CD4-positive, alpha-beta T cell treated with Interleukin-6 for 4 hours (primary cell): Measurements from ENCODE around the gene KAT14.
A peak's percentile ranks its signal among the peaks of the same experiment; 100 is the strongest.
"Not testable (repeated sequence)": the region's sequence is repeated elsewhere in the genome, so short reads cannot be mapped to it uniquely, and the experiment has no call there.

Source experiments
- DNase-seq: peaks from one replicate; pipeline ENCODE4 v3.0.0-alpha.2; 2020; ENCODE audit warnings: mixed read lengths

The KAT14 gene

GRCh38 chr20:18137412-18138265 lies at the start of gene KAT14, which contains the start of gene PET117:
Gene KAT14 (plus strand): TSS chr20:18137863. CDS start chr20:18142661, 4,798 bp downstream.
Gene PET117 (plus strand): TSS chr20:18137863. CDS start chr20:18137956, 93 bp downstream.
- DNase-seq, result peak; percentile 91

GRCh38 chr20:18088298-18088697 lies 49.4 kb upstream of the KAT14 start:
- DNase-seq, result not testable (repeated sequence)

DNA sequence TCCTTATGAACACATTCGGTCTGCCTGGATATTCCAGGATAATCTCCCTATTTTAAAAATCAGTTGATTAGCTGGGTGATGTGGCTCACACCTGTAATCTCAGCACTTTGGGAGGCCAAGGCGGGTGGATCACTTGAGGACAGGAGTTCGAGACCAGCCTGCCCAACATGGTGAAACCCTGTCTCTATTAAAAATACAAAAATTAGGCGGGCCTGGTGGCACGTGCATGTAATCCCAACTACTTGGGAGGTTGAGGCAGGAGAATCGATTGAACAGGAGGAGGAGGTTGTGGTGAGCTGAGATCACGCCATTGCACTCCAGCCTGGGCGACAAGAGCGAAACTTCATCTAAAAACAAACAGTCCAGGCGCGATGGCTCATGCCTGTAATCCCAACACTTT lies 48.8 kb upstream of the KAT14 start:
- not testable (repeated sequence) for DNase-seq

- DNase-seq, result no peak
Observed at GRCh38 chr20:18090044-18090443, 47.6 kb upstream of the KAT14 start.

DNA sequence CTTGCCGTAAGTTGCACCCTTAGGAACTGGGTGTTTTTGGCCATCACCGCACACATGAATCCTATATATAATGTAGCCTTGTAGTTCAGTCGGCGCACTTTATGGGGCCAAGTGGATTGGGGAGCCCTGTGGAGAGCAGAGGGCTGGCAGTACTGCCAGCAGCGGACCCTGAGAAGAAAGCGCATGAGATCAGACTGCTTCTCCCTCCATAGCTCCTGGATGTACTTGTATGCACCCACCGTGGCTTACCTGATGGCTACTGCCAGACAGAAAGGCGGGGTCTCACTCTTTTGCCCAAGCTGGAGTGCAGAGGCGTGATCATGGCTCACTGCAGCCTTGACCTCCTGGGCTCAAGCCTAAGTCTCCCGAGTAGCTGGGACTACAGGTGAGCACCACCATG lies 47.2 kb upstream of the KAT14 start:
- no peak for DNase-seq

DNA sequence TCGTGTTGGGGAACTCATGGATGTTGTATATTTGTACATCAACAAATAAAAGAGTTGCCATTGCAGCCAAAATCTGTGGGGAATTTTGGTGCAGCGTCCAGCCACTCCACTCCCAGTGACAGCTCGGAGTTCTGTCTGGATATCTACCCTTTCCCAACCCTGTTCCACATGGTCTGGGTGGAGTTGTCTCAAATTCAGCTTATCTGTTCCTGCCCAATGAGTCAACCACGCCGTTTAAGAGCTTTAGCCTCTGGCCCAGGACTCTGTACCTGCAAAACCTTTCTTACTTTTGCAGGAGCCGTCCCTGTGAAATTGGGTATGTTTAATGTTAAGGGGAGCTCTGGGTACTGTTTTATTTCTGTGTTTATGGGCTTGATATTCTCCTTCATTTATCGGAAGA lies 46.0 kb upstream of the KAT14 start:
- no peak for DNase-seq

DNA sequence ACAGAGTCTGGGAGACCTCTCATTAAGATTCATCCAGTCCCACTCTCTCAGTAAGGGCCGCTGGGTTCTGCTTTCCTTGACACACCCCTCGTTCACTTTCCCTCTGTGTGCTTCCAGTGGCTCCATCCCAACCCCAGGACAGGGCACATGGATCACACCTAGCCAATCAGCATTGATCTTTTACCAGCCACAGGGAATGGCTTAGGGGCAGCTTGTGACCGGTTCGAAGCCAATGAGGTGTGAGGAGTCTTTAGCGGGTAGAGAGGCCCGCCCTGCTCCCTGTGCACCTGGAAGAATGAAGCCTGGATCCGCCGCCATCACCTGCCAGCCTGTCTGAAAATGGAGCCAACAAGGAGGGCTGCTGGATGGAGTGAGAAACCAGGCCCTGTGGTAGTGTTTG lies 44.8 kb upstream of the KAT14 start:
- no peak for DNase-seq

DNA sequence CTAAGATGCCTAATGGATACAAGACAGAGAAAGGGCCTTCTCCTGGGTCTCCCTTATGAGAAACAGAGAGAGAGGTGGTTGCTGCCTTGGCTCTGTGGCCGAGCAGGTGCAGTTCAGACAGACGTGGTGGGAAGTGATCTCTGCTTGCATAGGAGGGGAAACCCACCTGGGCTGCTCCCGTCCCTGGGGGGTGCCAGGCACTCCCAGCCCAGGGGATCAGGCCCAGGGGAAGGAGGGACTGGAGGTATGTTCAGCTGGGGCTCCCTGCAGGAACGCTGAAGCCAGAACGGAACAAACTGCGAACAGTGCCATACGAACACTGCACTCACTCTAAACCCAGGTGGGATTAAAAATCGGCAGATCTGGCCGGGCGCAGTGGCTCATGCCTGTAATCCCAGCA lies 44.3 kb upstream of the KAT14 start:
- no peak for DNase-seq

- DNase-seq, result no peak
Observed at GRCh38 chr20:18094191-18094590, 43.5 kb upstream of the KAT14 start.

DNA sequence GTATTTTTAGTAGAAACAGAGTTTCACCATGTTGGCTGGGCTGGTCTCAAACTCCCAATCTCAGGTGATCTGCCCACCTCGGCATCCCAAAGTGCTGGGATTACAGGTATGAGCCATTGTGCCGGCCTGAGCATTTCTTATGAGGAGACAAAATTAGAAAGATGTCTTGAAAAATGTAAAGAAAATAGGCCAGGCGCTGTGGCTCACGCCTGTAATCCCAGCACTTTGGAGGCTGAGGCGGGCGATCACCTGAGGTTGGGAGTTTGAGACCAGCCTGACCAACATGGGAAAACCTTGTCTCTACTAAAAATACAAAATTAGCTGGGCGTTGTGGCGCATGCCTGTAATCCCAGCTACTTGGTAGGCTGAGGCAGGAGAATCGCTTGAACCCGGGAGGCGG lies 37.1 kb upstream of the KAT14 start:
- DNase-seq, result not testable (repeated sequence)

DNA sequence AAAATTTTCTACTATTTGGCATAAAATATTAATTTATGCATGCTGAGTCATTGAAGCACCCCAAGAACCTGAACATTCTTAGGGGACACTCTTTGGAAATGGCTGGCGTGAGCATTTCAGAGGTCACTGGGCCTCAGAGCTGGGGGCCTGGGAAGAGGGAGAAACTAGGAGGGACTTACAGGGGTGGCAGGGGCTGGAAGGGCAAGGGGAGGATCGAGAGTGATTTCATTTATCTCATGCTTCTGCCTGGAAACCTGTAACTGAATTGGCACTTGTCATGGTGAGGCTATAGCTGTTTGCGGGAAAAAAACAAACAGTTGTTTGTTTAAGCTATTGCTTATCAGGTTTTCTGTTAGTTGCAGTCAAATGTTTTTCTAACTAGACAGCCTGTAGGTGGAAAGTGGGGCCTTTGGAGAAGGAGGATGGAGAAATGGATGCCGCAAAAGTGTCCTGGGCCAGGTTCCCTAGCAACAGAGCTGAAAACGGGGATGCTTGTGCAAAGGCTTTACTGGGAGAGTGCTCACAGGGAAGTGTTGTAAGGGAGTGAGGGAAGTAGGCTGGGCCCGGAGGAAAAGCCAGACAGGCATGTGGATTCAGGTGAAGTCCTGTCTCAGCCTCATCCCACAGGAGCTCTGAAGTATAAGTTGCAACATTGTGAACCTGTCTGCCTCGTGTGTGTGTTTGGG lies 36.4 kb upstream of the KAT14 start:
- DNase-seq, result no peak

DNA sequence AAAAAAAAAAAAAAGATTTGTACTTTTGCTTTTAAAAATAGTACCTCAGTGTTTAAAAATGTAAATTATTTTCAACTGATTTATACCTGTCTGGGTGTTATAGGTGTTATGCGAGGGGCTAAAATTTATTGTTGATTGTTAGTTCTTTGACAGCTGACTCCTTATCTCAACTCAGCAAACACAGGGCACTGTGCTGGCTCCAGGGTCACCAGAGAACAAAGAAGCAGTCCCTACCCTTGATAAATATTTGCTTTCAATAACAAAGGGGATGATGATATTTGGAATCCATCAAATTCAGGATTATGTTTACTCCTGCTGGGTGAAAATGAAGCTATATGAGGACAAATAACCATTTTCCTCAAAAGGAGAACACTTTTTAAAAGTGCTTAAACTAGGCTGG lies 34.2 kb upstream of the KAT14 start:
- no peak for DNase-seq

GRCh38 chr20:18108326-18108725 lies 29.3 kb upstream of the KAT14 start:
- no peak for DNase-seq

DNA sequence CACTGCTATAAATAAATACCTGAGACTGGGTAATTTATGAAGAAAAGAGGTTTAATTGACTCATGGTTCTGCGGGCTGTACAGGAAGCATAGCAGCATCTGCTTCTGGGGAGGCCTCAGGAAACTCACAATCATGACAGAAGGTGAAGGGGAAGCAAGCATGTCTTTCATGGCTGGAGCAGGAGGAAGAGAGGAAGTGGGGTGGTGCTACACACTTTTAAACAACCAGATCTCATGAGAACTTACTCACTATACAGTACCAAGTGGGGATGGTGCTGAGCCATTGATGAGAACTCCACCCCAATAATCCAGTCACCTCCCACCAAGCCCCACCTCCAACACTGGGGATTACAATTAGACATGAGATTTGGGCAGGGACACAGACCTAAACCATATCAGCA lies 9.1 kb upstream of the KAT14 start:
- peak; percentile 8 for DNase-seq

GRCh38 chr20:18132663-18133062 lies 5.0 kb upstream of the KAT14 start:
- DNase-seq, result no peak

- DNase-seq, result no peak
Observed at GRCh38 chr20:18133962-18134361, 3.7 kb upstream of the KAT14 start.

GRCh38 chr20:18138266-18138582 lies 561 bp downstream of the KAT14 start:
- DNase-seq, result no peak

DNA sequence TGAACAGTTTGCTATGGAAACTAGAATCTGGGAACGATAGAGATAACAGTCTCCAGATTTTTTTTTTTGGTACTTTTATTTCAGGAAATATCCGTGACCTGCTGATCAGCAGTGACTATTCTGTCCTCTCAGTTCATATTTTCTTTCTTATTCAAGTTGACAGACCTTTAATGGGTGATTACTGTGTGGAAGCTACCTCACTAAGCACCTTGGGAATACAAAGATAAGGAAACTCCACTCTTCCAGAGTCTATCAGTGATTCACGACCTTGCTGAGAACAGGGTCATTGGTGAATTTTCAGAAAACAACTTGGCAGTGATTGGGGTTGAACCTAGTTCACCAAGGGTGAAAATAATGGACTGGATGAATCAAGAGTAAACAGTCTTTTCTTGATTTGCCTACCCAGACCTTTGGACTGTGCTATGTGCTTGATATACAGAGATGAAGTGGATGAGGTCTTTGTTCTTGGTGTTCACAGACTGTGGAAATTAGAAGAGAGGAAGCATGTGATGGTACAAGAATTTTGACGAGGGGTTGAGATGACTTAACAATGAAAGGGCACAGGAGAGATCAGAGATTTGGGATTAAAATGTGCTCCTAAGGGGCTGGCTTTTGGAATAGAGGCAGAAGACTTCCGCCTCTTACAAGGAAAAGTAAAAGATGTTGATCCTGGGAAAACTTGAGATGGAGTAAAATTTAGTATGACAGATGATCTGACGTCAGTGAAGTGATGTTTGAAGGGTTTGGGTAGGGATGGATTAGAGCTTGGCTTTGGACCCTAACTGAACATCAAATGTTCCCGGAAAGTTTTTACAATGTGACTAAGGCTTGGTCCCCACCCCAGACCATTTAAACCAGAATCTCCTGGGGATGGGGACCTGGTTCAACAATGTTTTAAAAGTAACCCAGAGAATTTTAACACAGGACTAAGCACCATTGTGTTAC lies 1.2 kb downstream of the KAT14 start:
- no peak for DNase-seq

DNA sequence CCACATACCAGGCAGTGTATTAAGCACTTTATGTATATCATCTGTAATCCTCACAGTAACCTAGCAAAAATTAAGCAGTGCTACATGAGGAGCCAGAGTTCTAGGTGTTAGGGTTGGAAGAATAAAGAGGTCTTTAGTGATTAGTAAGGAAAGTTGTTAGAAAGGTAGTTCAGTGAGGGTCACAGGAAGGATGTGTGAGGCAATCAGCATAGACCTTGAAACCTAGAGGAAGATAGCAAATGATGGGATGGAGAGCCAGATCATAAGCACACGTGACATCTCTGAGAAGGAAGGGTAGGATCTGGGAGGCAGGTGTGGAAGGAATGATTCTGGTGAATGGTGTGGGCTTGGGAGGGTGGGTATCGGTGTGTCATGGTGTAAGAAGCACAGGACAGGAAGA lies 2.2 kb downstream of the KAT14 start:
- no peak for DNase-seq

DNA sequence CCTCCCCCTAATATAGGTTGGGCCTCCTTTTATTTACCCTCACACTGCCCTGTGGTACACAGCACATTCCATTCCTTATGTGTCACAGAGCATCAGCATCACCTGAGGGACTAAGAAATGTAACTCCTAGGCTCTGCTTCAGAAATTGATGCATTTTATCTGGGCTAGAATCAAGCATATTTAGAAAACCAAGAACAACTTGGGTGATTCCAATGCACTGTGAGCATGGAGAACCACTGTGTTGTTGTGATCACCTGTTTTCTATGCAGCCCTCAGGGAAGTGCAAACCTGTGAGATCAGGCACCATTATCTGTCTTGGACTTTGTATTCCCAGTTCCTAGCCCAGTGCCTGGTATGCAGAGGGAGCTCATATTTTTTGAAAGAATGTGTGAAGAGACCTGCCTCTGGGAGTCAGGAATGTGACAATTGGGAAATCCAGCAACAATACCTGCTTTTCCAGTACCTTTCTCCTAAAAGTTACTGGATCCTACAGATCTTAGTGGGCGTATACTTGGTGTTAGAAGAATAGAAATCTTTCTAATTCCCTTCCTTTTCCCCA lies 7.0 kb downstream of the KAT14 start:
- DNase-seq, result no peak

DNA sequence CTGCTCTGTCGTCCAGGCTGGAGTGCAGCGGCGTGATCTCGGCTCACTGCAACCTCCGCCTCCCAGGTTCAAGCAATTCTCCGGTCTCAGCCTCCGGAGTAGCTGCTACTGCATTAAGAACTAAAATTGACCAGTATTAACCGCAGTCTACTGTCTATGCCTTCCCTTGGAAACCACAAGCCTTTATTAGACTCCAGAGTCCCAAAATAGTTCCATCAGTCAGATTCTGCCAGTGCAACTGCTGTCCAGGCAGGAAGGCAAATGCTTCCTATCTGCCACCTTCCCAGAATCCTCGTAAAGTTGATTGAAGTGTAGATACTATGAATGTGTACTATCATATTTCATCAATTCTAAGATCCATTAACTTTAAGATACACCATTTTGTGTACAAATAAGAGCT lies 16.7 kb downstream of the KAT14 start:
- DNase-seq, result no peak

- DNase-seq, result no peak
Observed at GRCh38 chr20:18156045-18156444, 18.4 kb downstream of the KAT14 start.

GRCh38 chr20:18164356-18164755 lies 26.7 kb downstream of the KAT14 start:
- DNase-seq, result no peak
